ENCODE data around the gene RPS19BP1.

Gene RPS19BP1

GRCh38 chr22:39532215-39533073 lies at the start of gene RPS19BP1:
TSS of gene RPS19BP1 (minus strand) at chr22:39532748. CDS start at chr22:39532738, 10 bp downstream.
- H3K4me3 ChIP-seq (ENCODE audit: low read depth, low read length) = peak within 1 kb of the TSS; percentile 98
- no peak for TF ChIP-seq CTCF (IDR thresholded peaks at IDR 0.05; ENCODE audit: low read depth, low read length)

GRCh38 chr22:39581303-39581702 lies 48.8 kb upstream of the RPS19BP1 start:
- no peak for TF ChIP-seq CTCF (IDR thresholded peaks at IDR 0.05; ENCODE audit: low read depth, low read length)
- no peak overlapping the region for H3K4me3 ChIP-seq (ENCODE audit: low read depth, low read length)

GRCh38 chr22:39580795-39581194 lies 48.2 kb upstream of the RPS19BP1 start:
- H3K4me3 ChIP-seq (ENCODE audit: low read depth, low read length) = no peak overlapping the region
- no peak for TF ChIP-seq CTCF (IDR thresholded peaks at IDR 0.05; ENCODE audit: low read depth, low read length)

- no peak overlapping the region for H3K4me3 ChIP-seq (ENCODE audit: low read depth, low read length)
- TF ChIP-seq CTCF (IDR thresholded peaks at IDR 0.05; ENCODE audit: low read depth, low read length) = no peak
Measured at GRCh38 chr22:39580006-39580441, 47.5 kb upstream of the RPS19BP1 start.

- no peak for TF ChIP-seq CTCF (IDR thresholded peaks at IDR 0.05; ENCODE audit: low read depth, low read length)
Measured at GRCh38 chr22:39577900-39578299, 45.4 kb upstream of the RPS19BP1 start.

GRCh38 chr22:39577366-39577765 lies 44.8 kb upstream of the RPS19BP1 start:
- H3K4me3 ChIP-seq (ENCODE audit: low read depth, low read length) = no peak overlapping the region

More at GRCh38 chr22:39577900-39578299, 45.4 kb upstream of the RPS19BP1 start:
- H3K4me3 ChIP-seq (ENCODE audit: low read depth, low read length) = no peak overlapping the region

More at GRCh38 chr22:39577366-39577765, 44.8 kb upstream of the RPS19BP1 start:
- TF ChIP-seq CTCF (IDR thresholded peaks at IDR 0.05; ENCODE audit: low read depth, low read length) = no peak
